ENCODE results near the gene CDH23.

The CDH23 gene

GRCh38 chr10:71442859-71443570, 46.3 kb downstream of the CDH23 start:
- no peak for DNase-seq

- no peak for DNase-seq
Measured at GRCh38 chr10:71443676-71444075, 47.0 kb downstream of the CDH23 start.

GRCh38 chr10:71444284-71445054, 47.7 kb downstream of the CDH23 start:
- no peak for DNase-seq

- no peak for DNase-seq
Measured at GRCh38 chr10:71447676-71448075, 51.0 kb downstream of the CDH23 start.

GRCh38 chr10:71448146-71448545, 51.4 kb downstream of the CDH23 start:
- DNase-seq, result no peak

- DNase-seq, result no peak
Measured at GRCh38 chr10:71449026-71449425, 52.3 kb downstream of the CDH23 start.

- DNase-seq, result no peak
Measured at GRCh38 chr10:71451754-71452153, 55.0 kb downstream of the CDH23 start.

- DNase-seq, result no peak
Measured at GRCh38 chr10:71453186-71453585, 56.5 kb downstream of the CDH23 start.

- DNase-seq, result no peak
Measured at GRCh38 chr10:71454347-71454746, 57.6 kb downstream of the CDH23 start.

- no peak for DNase-seq
Measured at GRCh38 chr10:71455035-71455434, 58.3 kb downstream of the CDH23 start.

- DNase-seq, result no peak
Measured at GRCh38 chr10:71456631-71457030, 59.9 kb downstream of the CDH23 start.

GRCh38 chr10:71457908-71458307, 61.2 kb downstream of the CDH23 start:
- no peak for DNase-seq

GRCh38 chr10:71458387-71458786, 61.7 kb downstream of the CDH23 start:
- no peak for DNase-seq

GRCh38 chr10:71459513-71459912, 62.8 kb downstream of the CDH23 start:
- DNase-seq, result peak; percentile 61

- DNase-seq, result no peak
Measured at GRCh38 chr10:71460615-71461014, 63.9 kb downstream of the CDH23 start.

- no peak for DNase-seq
Measured at GRCh38 chr10:71461457-71461856, 64.7 kb downstream of the CDH23 start.

GRCh38 chr10:71462062-71462935, 65.6 kb downstream of the CDH23 start:
- DNase-seq, result no peak

- no peak for DNase-seq
Measured at GRCh38 chr10:71463111-71463510, 66.4 kb downstream of the CDH23 start.

- no peak for DNase-seq
Measured at GRCh38 chr10:71465551-71466252, 69.0 kb downstream of the CDH23 start.

GRCh38 chr10:71466330-71466729, 69.6 kb downstream of the CDH23 start:
- no peak for DNase-seq

- no peak for DNase-seq
Measured at GRCh38 chr10:71467161-71467560, 70.4 kb downstream of the CDH23 start.

- DNase-seq, result no peak
Measured at GRCh38 chr10:71467569-71468362, 71.0 kb downstream of the CDH23 start.
